HG03520 (cell line): Measurements from ENCODE around the gene PTGDS.

Experiments
- ATAC-seq: cut with Tn5 transposase; IDR thresholded peaks from one replicate; pipeline ENCODE4 v1.9.1; 2021; ENCODE audit warnings: mild to moderate bottlenecking, moderate library complexity; ENCODE audit not compliant: unreplicated experiment

The PTGDS gene

GRCh38 chr9:137007108-137007815 lies 30.0 kb downstream of the PTGDS start:
- no peak for ATAC-seq

- no peak for ATAC-seq
These were observed 30.5 kb downstream of the PTGDS start for GRCh38 chr9:137007816-137008270.

- ATAC-seq: no peak
These were observed 31.0 kb downstream of the PTGDS start for GRCh38 chr9:137008312-137008711.

GRCh38 chr9:137009217-137009616 lies 31.9 kb downstream of the PTGDS start:
- no peak for ATAC-seq

GRCh38 chr9:137009938-137010732 lies 32.8 kb downstream of the PTGDS start:
- no peak for ATAC-seq

DNA sequence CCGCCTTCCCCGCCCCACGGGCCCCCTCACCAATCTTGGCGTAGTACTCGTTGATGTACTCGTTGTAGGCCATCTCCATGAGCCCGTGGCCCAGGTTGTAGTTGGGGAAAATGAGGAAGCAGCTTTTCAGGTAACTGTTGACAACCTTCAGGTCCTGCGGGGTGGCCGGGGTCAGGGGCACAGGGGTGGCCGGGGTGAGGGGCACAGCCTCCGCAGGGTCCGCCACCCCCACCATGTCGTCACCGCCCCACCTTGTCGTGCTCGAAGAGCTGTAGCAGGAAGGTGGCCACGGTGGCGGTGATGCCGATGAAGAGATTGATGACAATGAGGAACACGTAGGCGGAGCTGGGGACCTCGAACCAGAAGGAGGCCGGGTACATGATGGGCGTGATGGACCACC lies 33.9 kb downstream of the PTGDS start:
- no peak for ATAC-seq

- no peak for ATAC-seq
These were observed 34.8 kb downstream of the PTGDS start for GRCh38 chr9:137011907-137012675.

GRCh38 chr9:137012694-137013570 lies 35.6 kb downstream of the PTGDS start:
- ATAC-seq: no peak

- no peak for ATAC-seq
These were observed 36.3 kb downstream of the PTGDS start for GRCh38 chr9:137013571-137013940.

DNA sequence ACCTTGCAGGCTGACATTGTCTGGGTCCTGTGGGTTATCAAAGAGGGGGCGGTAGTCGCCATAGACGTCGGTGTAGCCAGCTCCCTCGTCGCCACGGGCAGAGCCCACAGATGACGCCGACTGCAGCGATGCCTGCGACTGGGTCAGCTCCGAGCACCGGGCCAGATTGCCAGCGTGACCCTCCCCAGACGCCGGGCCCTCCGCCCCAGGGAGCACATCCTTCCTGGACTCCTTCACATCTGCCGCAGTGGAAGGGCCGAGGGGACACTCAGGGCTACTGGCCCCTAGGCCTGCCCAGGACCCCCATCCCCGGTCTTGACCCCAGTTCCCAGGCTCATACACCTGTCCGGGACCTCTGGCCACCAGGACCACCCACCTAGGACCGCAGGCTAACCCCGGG lies 36.9 kb downstream of the PTGDS start:
- no peak for ATAC-seq

GRCh38 chr9:137014776-137015539 lies 37.7 kb downstream of the PTGDS start:
- no peak for ATAC-seq

GRCh38 chr9:137015540-137015930 lies 38.2 kb downstream of the PTGDS start:
- no peak for ATAC-seq

DNA sequence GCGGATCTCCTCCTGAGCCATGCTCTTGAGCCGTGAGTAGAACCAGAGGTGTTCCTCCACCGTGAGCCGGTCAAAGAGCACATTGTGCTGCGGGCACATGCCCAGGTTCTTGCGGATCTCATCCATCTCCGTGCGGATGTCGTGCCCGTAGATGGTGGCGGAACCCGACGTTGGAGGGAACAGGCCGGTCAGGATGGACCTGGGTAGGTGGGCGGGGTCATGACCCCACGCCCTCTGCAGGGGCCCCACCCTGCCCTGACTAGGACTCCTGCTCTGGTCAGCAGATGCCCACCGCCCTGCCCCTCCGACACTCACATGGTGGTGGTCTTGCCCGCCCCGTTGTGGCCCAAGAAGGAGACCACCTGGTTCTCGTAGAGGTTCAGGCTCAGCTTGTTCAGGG lies 38.7 kb downstream of the PTGDS start:
- ATAC-seq: no peak

- no peak for ATAC-seq
These were observed 39.1 kb downstream of the PTGDS start for GRCh38 chr9:137016436-137016835.

- ATAC-seq: no peak
These were observed 39.8 kb downstream of the PTGDS start for GRCh38 chr9:137017071-137017470.

GRCh38 chr9:137017791-137018497 lies 40.6 kb downstream of the PTGDS start:
- no peak for ATAC-seq

DNA sequence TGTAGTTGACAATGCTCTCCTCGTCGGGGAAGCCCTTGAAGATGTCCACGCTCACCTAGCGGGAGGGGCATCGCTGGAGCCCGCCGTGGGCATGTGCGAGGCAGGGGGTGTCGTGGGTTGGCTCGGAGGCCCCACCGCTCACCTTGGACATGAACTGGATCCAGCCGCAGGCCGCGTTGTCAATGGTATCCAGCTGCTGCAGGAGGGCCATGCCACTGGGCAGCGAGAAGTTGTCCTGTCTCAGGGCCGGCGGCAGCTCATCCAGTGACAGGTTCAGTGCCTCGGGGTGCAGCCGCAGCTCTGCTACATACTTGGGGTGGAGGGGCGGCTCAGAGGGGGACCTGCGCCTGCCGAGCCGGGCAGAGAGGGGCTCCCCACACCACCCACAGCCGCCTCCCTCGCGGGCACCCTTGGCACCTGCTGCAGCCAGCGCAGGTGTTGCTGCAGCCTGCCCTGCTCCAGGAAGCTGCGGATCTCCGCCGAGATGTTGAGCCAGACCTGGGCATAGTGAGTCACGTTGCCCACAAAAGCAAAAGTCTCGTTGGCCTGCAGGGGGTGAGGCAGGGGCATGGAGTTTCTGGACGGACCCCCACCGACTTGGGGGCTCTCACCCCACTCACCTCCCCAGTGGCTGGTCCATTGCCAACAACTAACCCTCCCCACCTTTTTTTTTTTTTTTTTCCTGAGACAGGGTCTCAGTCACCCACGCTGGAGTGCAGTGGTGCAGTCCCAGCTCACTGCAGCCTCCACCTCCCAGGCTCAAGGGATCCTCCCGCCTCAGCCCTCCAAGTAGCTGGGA lies 41.7 kb downstream of the PTGDS start:
- no peak for ATAC-seq

- ATAC-seq: no peak
These were observed 42.8 kb downstream of the PTGDS start for GRCh38 chr9:137019891-137020683.
